Stomach (tissue), 4 donors: Measurements from ENCODE around the gene SLC66A1.

Source experiments
- CTCF ChIP-seq, 7 experiments: fragments of 450-650 bp in 4 of 7; fragments of 200-600 bp in 3 of 7; sonication (generic) in 3 of 7; IDR thresholded peaks; one replicate each; pipeline ENCODE4 v1.5.1; 2016 to 2019; ENCODE audit warnings: antibody characterized with exemption in 7 of 7, control low read depth in 2 of 7, mild to moderate bottlenecking in 1 of 7
- EP300 ChIP-seq: sonication (generic); formaldehyde crosslinking; IDR thresholded peaks from one replicate; pipeline ENCODE4 v1.6.1; 2017; ENCODE audit warnings: antibody characterized with exemption
- POLR2A ChIP-seq, 4 donors: fragments of 450-650 bp; IDR thresholded peaks; one replicate each; pipeline ENCODE4 v1.6.1; 2016; ENCODE audit warnings: antibody characterized with exemption in 4 of 4, control low read depth in 2 of 4, mild to moderate bottlenecking in 1 of 4, moderate library complexity in 1 of 4

GRCh38 chr1:19274636-19275035, 37.5 kb upstream of the SLC66A1 start:
- TF ChIP-seq POLR2A (IDR thresholded peaks at IDR 0.05) (no peak), CTCF (IDR thresholded peaks at IDR 0.05) (no peak), EP300 (no peak)
